HAP-1 (cell line): ENCODE measurements around the gene NPEPL1.
A peak's percentile ranks its signal among the peaks of the same experiment; 100 is the strongest.

Experiments
- DNase-seq, 2 experiments: peaks; one replicate each; pipeline ENCODE4 v3.0.0-alpha.2; 2016 to 2020; ENCODE audit warnings: low spot score in 2 of 2
- H3K27me3 ChIP-seq: fragments of 250-450 bp; sonication (Bioruptor Pico); 2 replicates; pipeline ENCODE4 v1.5.1; 2020; ENCODE audit warnings: low read depth, mild to moderate bottlenecking, moderate library complexity
- H3K36me3 ChIP-seq: fragments of 250-450 bp; sonication (Bioruptor Pico); replicated peaks from 2 replicates; pipeline ENCODE4 v1.5.1; 2020; ENCODE audit warnings: mild to moderate bottlenecking
- H3K4me1 ChIP-seq: fragments of 250-450 bp; sonication (Bioruptor Pico); 2 replicates; pipeline ENCODE4 v1.5.1; 2020; ENCODE audit warnings: mild to moderate bottlenecking
- H3K4me3 ChIP-seq: fragments of 250-450 bp; sonication (Bioruptor Pico); 2 replicates; pipeline ENCODE4 v1.5.1; 2020; ENCODE audit warnings: mild to moderate bottlenecking, moderate library complexity
- H3K9me3 ChIP-seq: fragments of 250-450 bp; sonication (Bioruptor Pico); 2 replicates; pipeline ENCODE4 v1.5.1; 2020; ENCODE audit warnings: mild to moderate bottlenecking, moderate library complexity
- in situ Hi-C: fragments of 300-500 bp; cut with MboI; formaldehyde crosslinking; loops from 3 replicates; pipeline ENCODE4 v1.14.3; 2020; ENCODE audit warnings: low sequenced_read_pairs, inconsistent platforms, mixed read lengths

Gene NPEPL1

GRCh38 chr20:58712151-58712791 lies 19.7 kb downstream of the NPEPL1 start:
- no peaks in the 10 kb centered on the region for H3K9me3 ChIP-seq
- H3K36me3 ChIP-seq = no peaks in the 10 kb centered on the region
- H3K27me3 ChIP-seq = no peaks in the 10 kb centered on the region
- H3K4me3 ChIP-seq = no peak overlapping the region
- in situ Hi-C loops = no loop called here
- no peak for DNase-seq
- no peaks in the 10 kb centered on the region for H3K4me1 ChIP-seq

- Histone ChIP-seq H3K27me3 (no peaks in the 10 kb centered on the region), H3K4me1 (no peaks in the 10 kb centered on the region), H3K36me3 (no peaks in the 10 kb centered on the region), H3K9me3 (no peaks in the 10 kb centered on the region), H3K4me3 (no peak overlapping the region)
- in situ Hi-C loops = no loop called here
- DNase-seq = no peak
Observed at GRCh38 chr20:58712806-58713731, 20.5 kb downstream of the NPEPL1 start.

- Histone ChIP-seq H3K4me1 (no peaks in the 10 kb centered on the region), H3K4me3 (no peak overlapping the region), H3K27me3 (no peaks in the 10 kb centered on the region), H3K36me3 (no peaks in the 10 kb centered on the region), H3K9me3 (no peaks in the 10 kb centered on the region)
- in situ Hi-C loops = no loop called here
- peak in 1 of 2 experiments; percentile 5 for DNase-seq
Observed at GRCh38 chr20:58713801-58714339, 21.3 kb downstream of the NPEPL1 start.

- Histone ChIP-seq H3K36me3 (no peaks in the 10 kb centered on the region), H3K4me1 (no peaks in the 10 kb centered on the region), H3K9me3 (no peaks in the 10 kb centered on the region), H3K4me3 (no peak overlapping the region), H3K27me3 (no peaks in the 10 kb centered on the region)
- in situ Hi-C loops = no loop called here
- DNase-seq = peak in 1 of 2 experiments; percentile 8
Observed at GRCh38 chr20:58714340-58714922, 21.8 kb downstream of the NPEPL1 start.

- no peaks in the 10 kb centered on the region for H3K36me3 ChIP-seq
- DNase-seq = no peak
- in situ Hi-C loops = no loop called here
- H3K4me1 ChIP-seq = no peaks in the 10 kb centered on the region
- no peaks in the 10 kb centered on the region for H3K27me3 ChIP-seq
- no peaks in the 10 kb centered on the region for H3K9me3 ChIP-seq
- no peak overlapping the region for H3K4me3 ChIP-seq
Observed at GRCh38 chr20:58714923-58715351, 22.3 kb downstream of the NPEPL1 start.

- in situ Hi-C loops = no loop called here
- Histone ChIP-seq H3K4me1 (peaks cover under 1% of the 10 kb centered on the region; the same call in 1 of the 2 replicates), H3K9me3 (no peaks in the 10 kb centered on the region), H3K4me3 (no peak overlapping the region), H3K36me3 (no peaks in the 10 kb centered on the region), H3K27me3 (no peaks in the 10 kb centered on the region)
- DNase-seq = peak in 1 of 2 experiments; percentile 6
Observed at GRCh38 chr20:58715391-58715800, 22.8 kb downstream of the NPEPL1 start.

GRCh38 chr20:58715801-58716475 lies 23.3 kb downstream of the NPEPL1 start:
- H3K4me3 ChIP-seq = no peak overlapping the region
- H3K4me1 ChIP-seq = peaks cover 6% of the 10 kb centered on the region
- DNase-seq = no peak
- no peaks in the 10 kb centered on the region for H3K36me3 ChIP-seq
- in situ Hi-C loops = no loop called here
- no peaks in the 10 kb centered on the region for H3K27me3 ChIP-seq
- no peaks in the 10 kb centered on the region for H3K9me3 ChIP-seq

GRCh38 chr20:58716476-58717277 lies 24.1 kb downstream of the NPEPL1 start:
- Histone ChIP-seq H3K4me1 (peaks cover 10% of the 10 kb centered on the region), H3K9me3 (no peaks in the 10 kb centered on the region), H3K36me3 (no peaks in the 10 kb centered on the region), H3K27me3 (no peaks in the 10 kb centered on the region), H3K4me3 (no peak overlapping the region)
- in situ Hi-C loops = no loop called here
- DNase-seq = no peak

GRCh38 chr20:58717278-58718091 lies 24.9 kb downstream of the NPEPL1 start:
- no peaks in the 10 kb centered on the region for H3K27me3 ChIP-seq
- no peaks in the 10 kb centered on the region for H3K9me3 ChIP-seq
- DNase-seq = no peak
- in situ Hi-C loops = no loop called here
- no peaks in the 10 kb centered on the region for H3K36me3 ChIP-seq
- no peak overlapping the region for H3K4me3 ChIP-seq
- H3K4me1 ChIP-seq = peaks cover 10% of the 10 kb centered on the region

- peaks cover 10% of the 10 kb centered on the region for H3K4me1 ChIP-seq
- H3K36me3 ChIP-seq = no peaks in the 10 kb centered on the region
- H3K27me3 ChIP-seq = no peaks in the 10 kb centered on the region
- no peak overlapping the region for H3K4me3 ChIP-seq
- in situ Hi-C loops = no loop called here
- no peaks in the 10 kb centered on the region for H3K9me3 ChIP-seq
- DNase-seq = no peak
Observed at GRCh38 chr20:58718121-58718563, 25.5 kb downstream of the NPEPL1 start.

GRCh38 chr20:58718729-58719128 lies 26.1 kb downstream of the NPEPL1 start:
- in situ Hi-C loops = no loop called here
- Histone ChIP-seq H3K36me3 (no peaks in the 10 kb centered on the region), H3K4me3 (no peak overlapping the region), H3K4me1 (peaks cover 10% of the 10 kb centered on the region), H3K27me3 (no peaks in the 10 kb centered on the region), H3K9me3 (no peaks in the 10 kb centered on the region)
- DNase-seq = no peak

- Histone ChIP-seq H3K27me3 (no peaks in the 10 kb centered on the region), H3K36me3 (no peaks in the 10 kb centered on the region), H3K4me3 (no peak overlapping the region), H3K9me3 (no peaks in the 10 kb centered on the region), H3K4me1 (peaks cover 10% of the 10 kb centered on the region)
- in situ Hi-C loops = no loop called here
- no peak for DNase-seq
Observed at GRCh38 chr20:58719258-58719657, 26.7 kb downstream of the NPEPL1 start.
